Measurements from ENCODE around the gene PCDHGB2.
A peak's percentile ranks its signal among the peaks of the same experiment; 100 is the strongest.

The PCDHGB2 gene

DNA sequence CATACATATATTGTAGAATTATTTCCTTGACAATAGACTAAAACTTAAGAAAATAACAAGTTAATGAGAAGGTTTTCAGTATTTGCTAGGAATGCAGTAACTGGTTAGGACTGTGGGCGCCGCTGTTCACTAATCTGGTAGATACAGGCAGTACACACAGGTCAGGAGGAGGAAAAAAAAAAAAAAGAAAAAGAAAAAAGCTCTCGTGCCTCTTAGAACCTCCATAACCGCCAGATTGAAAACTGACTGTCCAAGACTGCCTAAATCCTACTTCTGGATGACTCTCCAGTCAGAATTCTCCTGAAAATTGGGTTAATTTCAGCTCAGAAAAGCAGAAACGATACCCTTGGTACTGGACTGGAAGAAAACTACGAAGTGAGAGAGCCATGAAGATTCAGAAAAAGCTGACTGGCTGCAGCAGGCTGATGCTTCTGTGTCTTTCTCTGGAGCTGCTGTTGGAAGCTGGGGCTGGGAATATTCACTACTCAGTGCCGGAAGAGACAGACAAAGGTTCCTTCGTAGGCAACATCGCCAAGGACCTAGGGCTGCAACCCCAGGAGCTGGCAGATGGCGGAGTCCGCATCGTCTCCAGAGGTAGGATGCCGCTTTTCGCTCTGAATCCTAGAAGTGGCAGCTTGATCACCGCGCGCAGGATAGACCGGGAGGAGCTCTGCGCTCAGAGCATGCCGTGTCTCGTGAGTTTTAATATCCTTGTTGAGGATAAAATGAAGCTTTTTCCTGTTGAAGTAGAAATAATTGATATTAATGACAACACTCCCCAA lies 29.3 kb upstream of the PCDHGB2 start, which contains the start of gene PCDHGA1:
TSS of gene PCDHGA1 (plus strand) at position 216 of the 782 bp plus-strand sequence.
- TF ChIP-seq RAD21 (IDR thresholded peaks at IDR 0.05; ENCODE audit: low read depth) (peak; percentile 46), TCF12 (IDR thresholded peaks at IDR 0.05; ENCODE audit: low read depth) (no peak)

- TF ChIP-seq RAD21 (IDR thresholded peaks at IDR 0.05; ENCODE audit: low read depth) (peak; percentile 39), CEBPB (IDR thresholded peaks at IDR 0.05) (no peak), FOXM1 (IDR thresholded peaks at IDR 0.05; ENCODE audit: borderline replicate concordance, low read depth) (no peak), EP300 (IDR thresholded peaks at IDR 0.05; ENCODE audit: borderline replicate concordance) (no peak)
These were observed 21.1 kb upstream of the PCDHGB2 start, which contains the start of gene PCDHGA2 for GRCh38 chr5:141338538-141339306. TSS of gene PCDHGA2 (plus strand) at chr5:141338760.

DNA sequence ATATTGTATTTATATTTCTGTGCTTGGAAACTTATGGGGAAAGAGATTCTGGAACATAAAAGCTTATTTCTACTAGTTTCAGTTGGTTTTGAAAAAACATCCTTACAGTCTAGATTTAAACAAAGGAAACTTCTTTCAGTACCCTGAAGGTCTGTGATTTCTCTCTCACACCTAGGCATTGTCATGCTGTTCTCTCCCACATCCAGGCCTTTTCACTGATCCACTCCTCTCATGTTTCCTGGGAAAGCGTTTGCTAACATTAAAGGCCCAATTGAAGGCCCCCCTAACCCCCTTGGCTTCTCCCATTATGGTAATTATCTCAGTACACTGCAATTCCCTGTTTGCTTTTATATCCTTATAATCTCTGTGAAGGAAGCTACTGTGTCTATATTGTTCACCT lies 17.0 kb upstream of the PCDHGB2 start:
- TF ChIP-seq FOXM1 (IDR thresholded peaks at IDR 0.05; ENCODE audit: borderline replicate concordance, low read depth) (no peak), TEAD4 (IDR thresholded peaks at IDR 0.05) (no peak), NFIC (IDR thresholded peaks at IDR 0.05) (no peak), CREB1 (IDR thresholded peaks at IDR 0.05; ENCODE audit: low read depth) (no peak), TAF1 (IDR thresholded peaks at IDR 0.05; ENCODE audit: low read depth) (no peak), EGR1 (IDR thresholded peaks at IDR 0.05) (no peak), EP300 (IDR thresholded peaks at IDR 0.05; ENCODE audit: borderline replicate concordance) (no peak), RAD21 (IDR thresholded peaks at IDR 0.05; ENCODE audit: low read depth) (no peak), ZBTB7A (IDR thresholded peaks at IDR 0.05; ENCODE audit: low read depth) (no peak), YY1 (IDR thresholded peaks at IDR 0.05; ENCODE audit: low read depth) (no peak), TCF12 (IDR thresholded peaks at IDR 0.05; ENCODE audit: low read depth) (no peak), CEBPB (IDR thresholded peaks at IDR 0.05) (no peak)
- TF ChIP-seq, protein P1, sequence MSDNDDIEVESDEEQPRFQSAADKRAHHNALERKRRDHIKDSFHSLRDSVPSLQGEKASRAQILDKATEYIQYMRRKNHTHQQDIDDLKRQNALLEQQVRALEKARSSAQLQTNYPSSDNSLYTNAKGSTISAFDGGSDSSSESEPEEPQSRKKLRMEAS (IDR thresholded peaks at IDR 0.05), result no peak
- TF ChIP-seq, protein P2, sequence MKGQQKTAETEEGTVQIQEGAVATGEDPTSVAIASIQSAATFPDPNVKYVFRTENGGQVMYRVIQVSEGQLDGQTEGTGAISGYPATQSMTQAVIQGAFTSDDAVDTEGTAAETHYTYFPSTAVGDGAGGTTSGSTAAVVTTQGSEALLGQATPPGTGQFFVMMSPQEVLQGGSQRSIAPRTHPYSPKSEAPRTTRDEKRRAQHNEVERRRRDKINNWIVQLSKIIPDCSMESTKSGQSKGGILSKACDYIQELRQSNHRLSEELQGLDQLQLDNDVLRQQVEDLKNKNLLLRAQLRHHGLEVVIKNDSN (IDR thresholded peaks at IDR 0.05), result no peak
- TF ChIP-seq, protein P3, sequence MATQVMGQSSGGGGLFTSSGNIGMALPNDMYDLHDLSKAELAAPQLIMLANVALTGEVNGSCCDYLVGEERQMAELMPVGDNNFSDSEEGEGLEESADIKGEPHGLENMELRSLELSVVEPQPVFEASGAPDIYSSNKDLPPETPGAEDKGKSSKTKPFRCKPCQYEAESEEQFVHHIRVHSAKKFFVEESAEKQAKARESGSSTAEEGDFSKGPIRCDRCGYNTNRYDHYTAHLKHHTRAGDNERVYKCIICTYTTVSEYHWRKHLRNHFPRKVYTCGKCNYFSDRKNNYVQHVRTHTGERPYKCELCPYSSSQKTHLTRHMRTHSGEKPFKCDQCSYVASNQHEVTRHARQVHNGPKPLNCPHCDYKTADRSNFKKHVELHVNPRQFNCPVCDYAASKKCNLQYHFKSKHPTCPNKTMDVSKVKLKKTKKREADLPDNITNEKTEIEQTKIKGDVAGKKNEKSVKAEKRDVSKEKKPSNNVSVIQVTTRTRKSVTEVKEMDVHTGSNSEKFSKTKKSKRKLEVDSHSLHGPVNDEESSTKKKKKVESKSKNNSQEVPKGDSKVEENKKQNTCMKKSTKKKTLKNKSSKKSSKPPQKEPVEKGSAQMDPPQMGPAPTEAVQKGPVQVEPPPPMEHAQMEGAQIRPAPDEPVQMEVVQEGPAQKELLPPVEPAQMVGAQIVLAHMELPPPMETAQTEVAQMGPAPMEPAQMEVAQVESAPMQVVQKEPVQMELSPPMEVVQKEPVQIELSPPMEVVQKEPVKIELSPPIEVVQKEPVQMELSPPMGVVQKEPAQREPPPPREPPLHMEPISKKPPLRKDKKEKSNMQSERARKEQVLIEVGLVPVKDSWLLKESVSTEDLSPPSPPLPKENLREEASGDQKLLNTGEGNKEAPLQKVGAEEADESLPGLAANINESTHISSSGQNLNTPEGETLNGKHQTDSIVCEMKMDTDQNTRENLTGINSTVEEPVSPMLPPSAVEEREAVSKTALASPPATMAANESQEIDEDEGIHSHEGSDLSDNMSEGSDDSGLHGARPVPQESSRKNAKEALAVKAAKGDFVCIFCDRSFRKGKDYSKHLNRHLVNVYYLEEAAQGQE (IDR thresholded peaks at IDR 0.05; ENCODE audit: low read depth), result no peak

DNA sequence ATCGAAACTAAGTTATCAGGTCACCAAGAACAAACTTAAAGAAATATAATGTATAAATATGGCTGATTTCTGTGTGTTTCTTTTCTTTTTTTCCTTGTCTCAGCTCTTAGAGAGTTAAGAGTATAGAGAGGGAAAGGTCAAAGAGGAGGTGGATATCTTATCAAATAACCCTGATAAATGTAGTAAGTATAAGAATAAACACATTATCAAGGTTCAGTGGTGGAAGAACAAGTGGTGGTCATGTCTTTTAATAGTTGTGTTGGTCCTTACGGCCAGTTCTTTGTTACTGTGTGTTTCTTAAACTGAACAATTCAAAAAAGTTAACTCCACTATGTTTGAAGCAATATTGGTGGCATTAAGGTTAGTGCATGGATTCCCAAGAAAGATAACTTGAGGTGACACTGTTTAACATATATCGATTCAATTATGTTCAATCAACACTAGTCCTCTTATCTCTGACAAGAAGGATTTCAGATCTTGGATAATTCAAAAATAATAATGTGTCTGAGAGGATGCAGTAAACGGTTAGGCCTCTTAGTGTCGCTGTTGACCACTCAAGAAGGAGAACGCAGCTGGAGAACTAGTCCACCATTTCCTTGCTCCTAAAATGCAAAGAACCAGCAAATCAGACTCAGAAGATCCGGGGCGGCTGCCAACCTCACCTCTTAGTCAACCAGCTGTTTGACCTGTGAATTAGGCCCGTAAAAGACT lies 16.4 kb upstream of the PCDHGB2 start, which contains the start of gene PCDHGA3:
TSS of gene PCDHGA3 (plus strand) at position 588 of the 711 bp plus-strand sequence. CDS start 205 bp downstream, outside the sequence.
- TF ChIP-seq NFIC (IDR thresholded peaks at IDR 0.05), result no peak
- TF ChIP-seq, protein P2 (IDR thresholded peaks at IDR 0.05), result no peak
- TF ChIP-seq, protein P3 (IDR thresholded peaks at IDR 0.05; ENCODE audit: low read depth), result no peak
- TF ChIP-seq FOXM1 (IDR thresholded peaks at IDR 0.05; ENCODE audit: borderline replicate concordance, low read depth), result no peak
- TF ChIP-seq, protein P1 (IDR thresholded peaks at IDR 0.05), result no peak
- TF ChIP-seq EP300 (IDR thresholded peaks at IDR 0.05; ENCODE audit: borderline replicate concordance), result no peak
- no peak for TF ChIP-seq TCF12 (IDR thresholded peaks at IDR 0.05; ENCODE audit: low read depth)
- TF ChIP-seq YY1 (IDR thresholded peaks at IDR 0.05; ENCODE audit: low read depth), result no peak
- no peak for TF ChIP-seq TAF1 (IDR thresholded peaks at IDR 0.05; ENCODE audit: low read depth)
- no peak for TF ChIP-seq TEAD4 (IDR thresholded peaks at IDR 0.05)
- TF ChIP-seq EGR1 (IDR thresholded peaks at IDR 0.05), result no peak
- no peak for TF ChIP-seq CREB1 (IDR thresholded peaks at IDR 0.05; ENCODE audit: low read depth)
- no peak for TF ChIP-seq CEBPB (IDR thresholded peaks at IDR 0.05)
- no peak for TF ChIP-seq ZBTB7A (IDR thresholded peaks at IDR 0.05; ENCODE audit: low read depth)
- no peak for TF ChIP-seq RAD21 (IDR thresholded peaks at IDR 0.05; ENCODE audit: low read depth)

All from Ishikawa (cell line).